Lung (tissue), 12 donors: ENCODE results near the gene THUMPD3. TPM values are rescaled to one million over a fixed set of nuclear protein-coding genes. Genes with fewer than 3 reads are reported as not detected.

Experiments
- ATAC-seq: fragments of 200-7000 bp; cut with Tn5 transposase; one replicate; pipeline ENCODE4 v1.9.1; 2020; ENCODE audit warnings: moderate number of reproducible peaks; ENCODE audit not compliant: insufficient read depth, low FRiP score
- DNase-seq, 3 donors: peaks; one replicate each; pipeline ENCODE4 v3.0.0-alpha.2; 2013 to 2017
- H3K27ac ChIP-seq, 2 donors: one replicate each; pipeline ENCODE4 v1.5.1; 2013; ENCODE audit warnings: mild to moderate bottlenecking in 2 of 2, moderate library complexity in 2 of 2, control low read depth in 1 of 2, inconsistent platforms in 1 of 2, low read depth in 1 of 2, low read length in 1 of 2
- H3K27me3 ChIP-seq, 3 donors: one replicate each; pipeline ENCODE4 v1.5.1; 2013; ENCODE audit warnings: low read length in 2 of 3; ENCODE audit not compliant: control insufficient read depth in 3 of 3, insufficient read depth in 3 of 3
- H3K36me3 ChIP-seq, 4 donors: one replicate each; pipeline ENCODE4 v1.5.1; 2013; ENCODE audit warnings: low read length in 4 of 4, mild to moderate bottlenecking in 1 of 4, moderate library complexity in 1 of 4; ENCODE audit not compliant: control insufficient read depth in 4 of 4, insufficient read depth in 4 of 4
- H3K4me1 ChIP-seq, 5 donors: one replicate each; pipeline ENCODE4 v1.5.1; 2013; ENCODE audit warnings: low read length in 5 of 5, mild to moderate bottlenecking in 2 of 5, moderate library complexity in 1 of 5; ENCODE audit not compliant: control insufficient read depth in 5 of 5, insufficient read depth in 5 of 5
- H3K4me3 ChIP-seq: one replicate; pipeline ENCODE4 v1.5.1; 2013; ENCODE audit warnings: mild to moderate bottlenecking, control low read depth, moderate library complexity
- H3K9ac ChIP-seq, 2 donors: one replicate each; pipeline ENCODE4 v1.5.1; 2013; ENCODE audit warnings: low read length in 2 of 2, control low read depth in 1 of 2; ENCODE audit not compliant: insufficient read depth in 1 of 2
- H3K9me3 ChIP-seq, 4 donors: one replicate each; pipeline ENCODE4 v1.5.1; 2013; ENCODE audit warnings: low read length in 3 of 4, mild to moderate bottlenecking in 1 of 4, moderate library complexity in 1 of 4; ENCODE audit not compliant: control insufficient read depth in 4 of 4, insufficient read depth in 3 of 4
- WGBS, 2 donors: extraction: QIAGEN DNeasy Blood & Tissue Kit; methylation state at CpG; one replicate each; pipeline ENCODE4 v1.1.7; 2013; 5-methylcytosine and 5-hydroxymethylcytosine counted together
- polyA plus RNA-seq, 2 donors: library from polyadenylated mRNA; stranded (reverse); fragments of 200-250 nt; gene quantifications; one replicate each; pipeline ENCODE4 v1.2.1, GENCODE V29; 2013
- total RNA-seq, 2 donors: library from RNA; depleted of rRNA in 1 of 2; stranded (reverse); fragments of >200 nt in 1 of 2; gene quantifications; one replicate each; pipeline ENCODE4 v1.2.1, GENCODE V29; 2014 to 2021
- TF ChIP-seq, protein P1 (sequence below): IDR thresholded peaks from 2 replicates; pipeline ENCODE4 v1.5.1; 2012; ENCODE audit warnings: mild to moderate bottlenecking; ENCODE audit errors: control extremely low read depth, extremely low read depth
- donor health status: control.
- donor health status: control.
- donor health status: Bipolar disorder and iron deficiency.
- donor health status: healthy.
- donor health status: DM: yes; HTN: yes; CAD: no.

THUMPD3 gene
- total and polyA plus RNA-seq, 4 donors, result 28.6 to 37.2 (median 31.8) TPM

DNA sequence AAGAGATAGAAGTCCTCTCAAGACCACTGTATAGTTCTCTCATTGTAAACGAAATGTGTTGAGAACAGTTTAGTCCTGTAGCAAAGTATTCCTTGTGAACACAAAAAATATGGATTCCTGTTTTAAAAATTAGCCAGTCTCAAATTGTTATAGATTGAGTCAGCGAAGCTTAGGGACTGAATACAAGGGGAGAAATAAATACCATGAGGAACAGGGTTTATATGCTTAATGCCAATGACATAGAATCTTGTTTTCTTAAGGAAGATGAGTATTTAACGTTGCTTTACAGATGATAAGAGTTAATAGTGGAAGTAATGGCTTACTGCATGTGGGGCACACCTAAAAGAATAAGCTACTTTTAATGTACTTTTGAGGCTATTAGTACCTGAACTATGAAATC, 72.5 kb downstream of the THUMPD3 start:
- DNase-seq (no peak), ATAC-seq (no peak)
- 91 to 92% methylated on average over 3 of the region's 3 CpGs for WGBS, 2 donors
- Histone ChIP-seq H3K36me3 (peaks cover 30 to 63% (median 55%) of the 10 kb centered on the region in 4 donors), H3K9ac (no peak overlapping the region), H3K9me3 (no peaks in the 10 kb centered on the region), H3K27me3 (no peaks in the 10 kb centered on the region), H3K27ac (no peak overlapping the region), H3K4me3 (no peak overlapping the region), H3K4me1 (peaks cover 0 to 3% (median 0%) of the 10 kb centered on the region in 5 donors)
- TF ChIP-seq, protein P1, sequence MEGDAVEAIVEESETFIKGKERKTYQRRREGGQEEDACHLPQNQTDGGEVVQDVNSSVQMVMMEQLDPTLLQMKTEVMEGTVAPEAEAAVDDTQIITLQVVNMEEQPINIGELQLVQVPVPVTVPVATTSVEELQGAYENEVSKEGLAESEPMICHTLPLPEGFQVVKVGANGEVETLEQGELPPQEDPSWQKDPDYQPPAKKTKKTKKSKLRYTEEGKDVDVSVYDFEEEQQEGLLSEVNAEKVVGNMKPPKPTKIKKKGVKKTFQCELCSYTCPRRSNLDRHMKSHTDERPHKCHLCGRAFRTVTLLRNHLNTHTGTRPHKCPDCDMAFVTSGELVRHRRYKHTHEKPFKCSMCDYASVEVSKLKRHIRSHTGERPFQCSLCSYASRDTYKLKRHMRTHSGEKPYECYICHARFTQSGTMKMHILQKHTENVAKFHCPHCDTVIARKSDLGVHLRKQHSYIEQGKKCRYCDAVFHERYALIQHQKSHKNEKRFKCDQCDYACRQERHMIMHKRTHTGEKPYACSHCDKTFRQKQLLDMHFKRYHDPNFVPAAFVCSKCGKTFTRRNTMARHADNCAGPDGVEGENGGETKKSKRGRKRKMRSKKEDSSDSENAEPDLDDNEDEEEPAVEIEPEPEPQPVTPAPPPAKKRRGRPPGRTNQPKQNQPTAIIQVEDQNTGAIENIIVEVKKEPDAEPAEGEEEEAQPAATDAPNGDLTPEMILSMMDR, result no peak

Other genes starting within 250 kb of the THUMPD3 start
- gene SRGAP3, start 113.4 kb upstream of the THUMPD3 start, total RNA-seq, result 10 to 100 TPM; 13.1 to 32.8 TPM
- 1 to 10 TPM; 1.2 to 1.5 TPM for gene SRGAP3, start 113.4 kb upstream of the THUMPD3 start, polyA plus RNA-seq
- 100 to 1,000 TPM; 100 to 178 TPM for gene SETD5, start 34.6 kb downstream of the THUMPD3 start, total RNA-seq
- gene SETD5, start 34.6 kb downstream of the THUMPD3 start, polyA plus RNA-seq, result 10 to 100 TPM; 23.7 to 34.7 TPM
- gene LHFPL4, start 190.8 kb downstream of the THUMPD3 start, total RNA-seq, result under 1 TPM in 1 of 2 donors, not detected in 1; 0.14 TPM
- under 1 TPM; 0.01 to 0.02 TPM for gene LHFPL4, start 190.8 kb downstream of the THUMPD3 start, polyA plus RNA-seq